Ramos (cell line): ENCODE results near the gene PRKACA.
"Not testable (repeated sequence)": the region's sequence is repeated elsewhere in the genome, so short reads cannot be mapped to it uniquely, and the experiment has no call there.

Source experiments
- in situ Hi-C: fragments of 300-500 bp; cut with MboI; formaldehyde crosslinking; loops from one replicate; pipeline ENCODE4 v1.14.3; 2022; ENCODE audit warnings: low sequenced_read_pairs; ENCODE audit not compliant: unreplicated experiment

The PRKACA gene

GRCh38 chr19:14148751-14149410 lies 31.3 kb upstream of the PRKACA start:
- in situ Hi-C loops = no loop called here

DNA sequence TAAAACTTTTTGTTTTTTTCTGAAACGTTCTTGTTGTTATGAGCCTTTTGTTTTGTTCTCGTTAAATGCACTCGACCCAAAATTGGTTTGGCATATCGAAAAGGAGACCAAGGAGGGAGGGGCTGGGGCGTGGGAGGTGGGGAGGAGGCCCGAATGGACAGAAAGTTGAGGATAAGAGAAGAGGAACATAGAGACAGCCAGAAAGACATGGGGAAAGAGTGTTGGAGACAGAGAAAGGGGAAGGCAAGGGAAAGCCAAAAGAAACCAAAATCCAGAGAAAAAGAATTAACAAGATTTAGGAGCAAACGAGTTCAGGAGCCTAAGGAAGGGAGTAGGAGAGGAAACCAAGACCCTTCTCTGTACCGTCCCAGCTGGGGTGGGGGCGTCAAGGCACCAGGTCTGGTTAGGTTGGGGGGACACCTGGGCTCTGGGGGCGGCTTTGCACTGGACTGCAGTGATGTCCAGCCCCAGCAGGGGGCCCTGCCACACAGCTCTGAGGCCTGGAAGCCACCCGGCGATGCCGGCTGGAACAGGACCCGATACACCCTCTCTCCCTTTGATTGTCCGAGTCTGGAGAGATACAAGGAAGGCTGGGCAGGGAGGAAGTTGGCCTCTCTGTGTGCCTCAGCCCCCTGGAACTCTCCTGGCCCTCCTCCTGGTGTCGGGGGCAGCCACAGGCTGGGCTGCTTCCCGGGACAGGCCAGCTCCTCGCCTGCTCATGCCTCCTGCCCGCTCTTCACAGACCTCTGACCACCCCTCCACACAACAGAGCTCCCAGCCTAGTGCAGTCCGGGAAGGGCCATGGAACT lies 30.4 kb upstream of the PRKACA start:
- in situ Hi-C loops = no loop called here

DNA sequence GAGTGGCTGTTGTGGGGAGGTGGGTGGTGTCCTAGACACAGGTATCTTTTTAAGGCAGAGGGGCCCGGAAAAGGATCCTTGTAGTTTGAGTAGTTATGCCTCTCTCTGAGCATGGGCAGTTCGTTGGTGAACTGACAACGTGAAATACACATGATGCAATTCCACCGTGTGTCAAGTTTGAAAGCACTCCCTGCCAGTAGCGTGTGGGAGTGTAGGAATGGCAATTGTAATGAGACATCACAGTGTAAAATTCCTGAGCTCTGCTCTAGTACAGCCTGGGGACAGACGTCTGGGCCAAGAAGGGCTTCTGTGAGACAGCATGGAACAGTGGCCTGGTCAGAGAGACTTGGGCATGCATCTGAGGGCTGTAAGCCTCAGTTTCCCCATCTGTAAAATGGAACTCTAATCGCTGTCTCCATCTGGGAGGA lies 29.2 kb upstream of the PRKACA start:
- in situ Hi-C loops = no loop called here

DNA sequence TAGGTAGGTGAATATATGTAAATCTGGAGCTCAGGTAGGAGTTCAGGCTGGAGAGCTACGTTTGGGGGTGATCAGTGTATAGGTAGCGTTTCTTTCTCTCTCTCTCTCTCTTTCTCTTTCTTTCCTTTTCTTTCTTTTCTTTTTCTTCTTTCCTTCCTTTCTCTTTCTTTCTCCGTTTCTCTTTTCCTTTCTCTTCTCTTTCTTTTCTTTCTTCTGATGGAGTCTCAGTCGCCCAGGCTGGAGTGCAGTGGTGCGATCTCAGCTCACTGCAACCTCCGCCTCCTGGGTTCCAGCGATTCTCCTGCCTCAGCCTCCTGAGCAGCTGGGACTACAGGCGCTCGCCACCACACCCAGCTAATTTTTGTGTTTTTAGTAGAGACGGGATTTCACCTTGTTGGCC lies 28.6 kb upstream of the PRKACA start:
- in situ Hi-C loops = not testable (repeated sequence)

DNA sequence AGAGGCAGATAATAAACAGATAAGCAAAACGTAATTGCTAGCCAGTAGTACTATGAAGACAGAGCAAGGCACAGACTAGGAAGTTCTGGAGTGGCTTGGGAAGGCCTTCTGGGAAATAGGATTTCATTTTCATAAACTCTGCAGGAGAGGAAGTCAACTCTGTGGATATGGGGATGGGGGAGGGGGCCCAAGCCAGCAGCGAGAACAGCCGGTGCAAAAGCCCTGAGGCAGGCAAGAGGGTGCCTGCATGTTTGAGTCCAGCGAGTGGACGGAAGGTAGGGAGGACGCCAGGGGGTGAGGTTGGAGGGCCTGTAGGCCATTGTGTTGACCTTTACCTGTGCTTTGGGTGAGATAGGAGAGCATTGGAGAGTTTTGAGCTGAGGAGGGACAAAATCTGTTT lies 27.8 kb upstream of the PRKACA start:
- in situ Hi-C loops = no loop called here

DNA sequence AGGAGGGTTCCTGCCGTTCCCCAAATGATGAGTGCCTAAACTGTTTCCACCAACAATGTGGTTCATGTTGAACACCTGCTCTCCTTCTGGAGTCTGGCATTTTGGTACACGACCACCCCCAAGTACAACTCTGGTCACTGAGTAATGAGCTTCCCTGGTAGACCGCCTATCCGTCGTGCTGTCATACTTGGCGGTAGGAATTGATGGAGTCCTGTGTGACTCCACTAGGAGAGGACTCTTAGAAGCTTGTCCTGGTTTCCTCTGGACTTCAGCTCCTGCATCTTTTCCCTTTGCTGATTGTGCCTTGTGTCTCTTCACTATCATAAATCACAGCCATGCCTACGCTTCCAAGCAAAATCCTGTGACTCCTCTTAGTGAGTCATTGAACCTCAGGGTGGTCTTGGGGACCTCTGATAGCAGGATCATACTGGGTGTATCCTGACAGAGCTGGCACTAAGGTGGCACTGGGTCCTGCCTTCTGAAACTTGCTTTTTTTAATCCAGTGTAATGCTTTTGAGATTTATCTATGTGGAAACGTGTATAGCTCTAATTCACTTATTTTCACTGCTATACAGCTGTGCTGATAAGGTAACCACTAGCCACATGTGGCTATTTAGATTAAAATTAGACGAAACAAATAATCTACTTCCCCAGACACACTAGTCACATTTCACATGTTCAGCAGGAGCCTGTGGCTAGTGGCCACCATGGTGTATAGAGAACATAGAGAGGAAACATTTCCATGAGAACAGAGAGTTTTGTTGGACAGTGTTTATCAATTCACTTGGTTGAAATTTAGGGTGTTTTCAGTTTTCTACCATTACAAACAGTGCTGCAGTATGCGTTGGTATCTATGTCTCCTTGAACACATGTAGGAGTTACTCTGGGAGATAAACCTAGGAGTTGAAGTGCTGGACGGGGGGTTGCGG lies 25.0 kb upstream of the PRKACA start:
- in situ Hi-C loops = no loop called here

- in situ Hi-C loops = no loop called here
Measured at GRCh38 chr19:14141041-14141440, 23.5 kb upstream of the PRKACA start.

DNA sequence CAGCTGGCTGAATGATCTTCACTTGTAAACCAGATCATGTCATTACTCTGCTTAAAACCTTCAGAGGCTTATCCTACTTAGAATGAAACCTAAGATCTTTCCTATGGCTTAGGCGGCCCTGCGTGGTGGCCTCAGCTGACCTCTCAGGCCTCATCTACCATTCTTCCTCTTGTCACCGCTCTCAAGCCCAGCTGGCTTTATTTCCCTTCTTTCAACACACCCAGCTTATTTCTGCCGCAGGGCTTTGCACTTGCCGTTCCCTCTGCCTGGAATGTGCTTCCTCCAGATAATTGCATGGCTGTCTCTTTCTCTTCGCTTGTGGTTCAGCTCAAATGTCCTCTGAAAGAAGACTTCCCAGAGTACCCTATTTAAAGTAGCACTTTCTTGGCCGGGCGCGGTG lies 22.4 kb upstream of the PRKACA start:
- in situ Hi-C loops = no loop called here

- in situ Hi-C loops = no loop called here
Measured at GRCh38 chr19:14138576-14139265, 21.2 kb upstream of the PRKACA start.

- in situ Hi-C loops = no loop called here
Measured at GRCh38 chr19:14136509-14137281, 19.1 kb upstream of the PRKACA start, which contains the start of gene ASF1B. Gene ASF1B (minus strand): TSS chr19:14136589. CDS start chr19:14136456, 133 bp downstream.

DNA sequence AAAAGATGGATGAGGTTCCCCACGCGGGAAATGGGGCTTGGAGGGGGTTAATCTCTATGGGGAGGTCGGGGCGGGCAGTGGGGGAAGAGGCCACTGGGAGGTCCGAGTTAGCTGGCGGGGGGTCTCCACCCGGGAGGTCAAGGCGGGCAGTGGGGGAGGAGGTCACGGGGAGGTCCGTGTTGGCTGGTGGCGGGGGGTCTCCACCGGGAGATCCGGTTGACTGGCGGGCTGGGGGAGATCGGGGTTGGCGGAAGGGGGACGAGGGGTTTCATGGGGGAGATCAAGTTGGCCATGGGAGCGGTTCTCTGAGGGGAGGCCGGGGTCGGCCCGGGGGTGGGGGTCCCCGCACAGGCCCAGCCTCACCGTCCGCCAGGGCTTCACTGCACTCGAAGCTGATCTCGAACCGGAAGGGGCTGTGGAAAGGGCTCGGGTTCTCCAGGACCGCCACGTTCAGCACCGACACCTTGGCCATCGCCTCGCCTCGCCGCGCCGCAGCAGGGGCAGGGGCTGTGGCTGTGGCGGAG lies 18.5 kb upstream of the PRKACA start:
- in situ Hi-C loops = no loop called here

DNA sequence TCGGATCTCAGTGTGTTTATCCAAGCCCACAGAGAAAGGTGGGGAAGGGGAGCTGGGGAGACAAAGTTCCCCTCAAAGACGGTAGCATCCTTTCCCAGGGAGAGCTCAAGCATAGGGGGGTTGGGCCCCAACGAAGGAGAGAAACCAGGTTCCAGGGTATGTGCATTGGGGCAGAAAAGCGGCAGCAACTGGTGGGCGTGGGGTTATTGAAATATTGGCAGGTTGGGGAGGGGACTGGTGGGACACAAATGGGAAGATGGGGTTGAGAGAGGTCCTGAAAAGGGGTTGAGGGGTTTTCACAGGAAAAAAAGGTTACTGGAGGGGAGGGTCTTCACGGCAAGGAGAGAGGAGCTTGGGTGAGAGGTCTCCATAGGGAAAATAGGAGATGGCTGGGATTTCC lies 17.8 kb upstream of the PRKACA start:
- in situ Hi-C loops = no loop called here

DNA sequence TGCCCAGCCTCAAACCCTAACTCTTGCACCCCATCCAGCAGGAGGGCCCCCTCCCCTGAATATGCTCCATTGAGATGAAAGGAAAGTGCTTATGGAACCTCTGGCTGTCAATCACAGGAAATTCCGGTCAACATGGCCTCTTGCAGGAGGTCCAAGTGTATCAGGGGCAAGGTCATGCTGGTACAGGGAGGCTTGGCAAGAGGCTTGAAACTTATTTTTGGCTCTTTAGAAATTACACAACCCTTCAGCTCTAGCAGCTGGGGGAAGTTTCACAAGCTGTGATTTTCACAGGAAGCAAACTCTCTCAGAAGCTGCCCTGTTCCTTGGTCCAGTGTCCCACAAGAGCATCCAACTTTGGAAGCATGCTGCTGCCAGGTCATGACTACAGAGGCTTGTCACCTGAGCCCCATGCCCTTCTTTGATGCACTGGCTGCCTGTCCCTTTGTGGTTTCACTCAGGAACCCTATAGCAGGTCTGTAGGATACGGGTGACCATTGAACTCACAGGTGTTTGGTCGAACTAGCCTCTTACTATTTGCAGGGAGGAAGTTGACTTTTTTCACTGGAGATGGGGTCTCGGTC lies 10.5 kb upstream of the PRKACA start:
- in situ Hi-C loops = no loop called here

DNA sequence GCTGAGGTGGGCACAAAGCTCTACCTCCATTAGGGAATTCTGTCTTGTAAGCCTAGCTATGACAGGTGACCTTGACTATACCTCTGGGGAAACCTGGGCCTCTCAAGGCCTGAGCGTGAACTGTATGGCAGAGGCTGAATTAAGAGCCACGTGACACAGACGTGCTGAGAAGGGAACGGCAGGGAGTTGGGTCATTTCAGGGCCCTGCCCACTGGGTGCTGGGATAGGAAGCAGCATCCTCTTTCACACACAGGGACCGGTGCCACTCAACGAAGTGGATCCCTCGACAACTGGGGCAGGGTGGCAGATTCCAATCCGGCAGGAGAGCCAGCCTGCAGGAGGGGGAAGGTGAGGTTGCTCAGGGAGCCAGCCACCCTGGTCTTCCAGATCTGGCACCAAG lies 9.6 kb upstream of the PRKACA start:
- in situ Hi-C loops = no loop called here

DNA sequence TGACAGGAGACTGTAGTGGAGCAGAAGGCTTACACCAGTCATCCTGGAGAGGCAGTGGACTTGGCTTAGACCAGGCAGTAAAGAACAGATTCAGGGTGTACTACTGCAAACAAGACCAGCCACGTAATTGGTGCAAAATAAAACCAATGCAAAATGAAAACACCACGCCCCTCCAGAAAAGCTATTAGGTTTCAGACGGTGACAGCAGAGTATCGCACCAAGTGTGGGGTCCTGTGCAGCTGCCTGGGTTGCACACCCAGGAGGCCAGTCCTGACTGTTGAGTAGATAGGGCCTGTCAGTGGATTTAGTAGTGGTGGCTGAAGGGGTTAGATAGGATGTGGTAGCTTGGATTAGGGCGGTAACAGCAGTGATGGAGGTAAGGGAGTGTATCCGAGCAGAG lies 5.4 kb upstream of the PRKACA start:
- in situ Hi-C loops = no loop called here

- in situ Hi-C loops = no loop called here
Measured at GRCh38 chr19:14120497-14120780, 2.9 kb upstream of the PRKACA start.

- in situ Hi-C loops = no loop called here
Measured at GRCh38 chr19:14119644-14120496, 2.3 kb upstream of the PRKACA start.

DNA sequence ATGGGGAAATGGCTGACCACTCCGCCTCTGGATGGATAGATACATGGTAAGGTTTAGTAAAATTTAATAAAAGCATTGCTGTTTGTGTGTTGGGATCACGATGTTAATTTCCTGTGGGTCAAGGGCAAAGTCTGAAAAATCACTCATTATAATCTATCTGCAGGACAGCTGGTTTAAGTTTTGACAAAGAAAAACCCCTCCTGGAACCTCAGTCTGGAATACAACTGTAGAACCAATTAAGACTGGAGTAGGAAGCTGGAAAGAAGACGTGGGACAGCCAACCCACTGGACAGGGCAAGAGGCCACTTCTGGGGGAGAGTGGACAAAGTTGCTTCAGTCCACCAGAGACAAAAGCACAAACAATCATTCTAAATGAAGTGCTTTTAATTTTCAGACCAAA lies 1.6 kb upstream of the PRKACA start:
- in situ Hi-C loops = no loop called here
